Right ventricle myocardium inferior (tissue), 1 donor: Measurements from ENCODE around the gene ASIC1. TPM values are rescaled to one million over a fixed set of nuclear protein-coding genes. Genes with fewer than 3 reads are reported as not detected.

Experiments used
- ATAC-seq: fragments of 200-7000 bp; cut with Tn5 transposase; one replicate; pipeline ENCODE4 v1.9.1; 2020; ENCODE audit warnings: mild to moderate bottlenecking, moderate library complexity
- DNase-seq: peaks from one replicate; pipeline ENCODE4 v3.0.0; 2021; ENCODE audit errors: missing footprints
- intact Hi-C: fragments of 100-400 bp; cut with DNase I; formaldehyde crosslinking; loops from one replicate; pipeline ENCODE4 v1.11.0; 2022
- total RNA-seq: library from RNA; stranded (reverse); fragmentation: NEBNext Ultra II Directional; extraction: Animal tissue kit (Norgen Biotek cat#: 25700); gene quantifications from one replicate; pipeline ENCODE4 v1.2.1, GENCODE V29; 2021
- donor health status: DM: no; HTN: yes; CAD: no; lungs with severe emphysema.

The ASIC1 gene
- total RNA-seq, 1 donor from 2014 or later: 2.2 TPM

DNA sequence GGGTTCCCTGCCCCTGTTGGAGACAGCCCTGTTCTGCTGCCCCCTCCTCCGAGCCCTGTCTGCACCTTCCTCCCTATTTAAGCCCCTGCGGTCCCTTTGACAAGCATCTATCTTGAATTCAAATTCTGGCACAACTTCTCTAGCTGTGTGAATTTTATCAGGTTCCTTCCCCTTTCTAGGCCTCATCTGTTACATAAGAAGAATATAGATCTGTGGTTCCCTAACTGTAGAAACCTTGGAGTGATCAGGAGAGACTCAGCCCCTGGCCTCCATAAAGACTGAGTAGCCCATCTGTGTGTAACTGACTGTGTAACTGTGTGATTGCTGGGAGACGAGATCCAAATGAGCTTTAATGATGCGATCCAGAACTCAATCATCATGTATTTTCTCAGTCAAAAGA, 19.1 kb upstream of the ASIC1 start:
- ATAC-seq: no peak
- intact Hi-C loops: no loop called here

DNA sequence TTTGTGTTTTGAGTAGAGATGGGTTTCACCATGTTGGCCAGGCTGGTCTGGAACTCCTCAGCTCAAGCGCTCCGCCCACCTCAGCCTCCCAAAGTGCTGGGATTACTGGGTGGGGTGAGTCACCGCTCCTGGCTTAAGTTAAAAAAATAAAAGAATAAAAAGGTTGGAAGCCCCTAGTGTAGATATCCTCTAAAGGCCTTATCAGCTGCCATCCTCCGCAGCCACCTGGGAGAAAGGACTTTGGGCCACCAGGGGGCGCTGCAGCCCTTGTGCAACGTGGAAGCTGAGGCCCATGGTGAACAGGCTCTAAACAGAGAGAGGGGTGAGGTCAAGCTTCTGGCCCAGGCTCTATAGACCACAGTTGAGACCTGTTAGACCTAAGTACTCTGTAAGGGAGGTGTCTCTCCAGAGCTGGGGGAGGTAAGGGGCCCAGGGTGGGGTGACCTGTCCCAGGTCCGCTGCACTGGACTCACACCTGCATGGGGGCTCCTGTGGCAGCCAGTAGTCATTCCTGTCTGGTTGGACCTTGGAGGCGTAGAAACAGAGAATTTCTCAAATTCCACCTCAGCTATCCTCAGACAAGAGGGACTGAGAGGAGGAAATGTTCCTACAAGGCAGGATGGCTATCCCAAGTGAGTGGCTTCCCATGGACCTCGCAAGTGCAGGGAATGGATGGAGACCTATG, 18.1 kb upstream of the ASIC1 start:
- ATAC-seq (peak; percentile 79), DNase-seq (peak; percentile 94)
- intact Hi-C loops: loop anchor here (1.0 kb wide), 1 partner anchor 31 kb away; no protein-coding TSS in a partner anchor

More for the DNA sequence above, 19.1 kb upstream of the ASIC1 start:
- no peak for DNase-seq

DNA sequence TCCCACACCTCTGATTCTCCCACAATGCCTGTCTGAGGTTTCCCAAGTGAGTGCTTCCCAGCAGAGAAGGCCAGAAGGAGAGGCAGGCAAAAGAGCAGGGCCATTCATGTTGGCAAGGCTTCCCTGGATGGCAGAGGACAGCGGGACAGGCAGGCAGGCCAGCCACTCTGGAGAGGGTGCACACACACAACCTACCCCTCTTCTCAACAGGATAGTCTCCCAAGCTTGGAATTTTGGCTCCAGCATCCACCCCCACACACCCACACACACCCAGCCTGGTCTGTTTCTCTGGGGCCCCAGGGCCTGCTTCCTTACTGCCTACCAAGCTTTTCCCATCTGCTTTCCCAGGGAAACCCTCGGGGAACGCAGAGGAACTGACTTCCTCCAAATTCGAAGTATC, 16.7 kb upstream of the ASIC1 start:
- DNase-seq (no peak), ATAC-seq (no peak)
- intact Hi-C loops: no loop called here

DNA sequence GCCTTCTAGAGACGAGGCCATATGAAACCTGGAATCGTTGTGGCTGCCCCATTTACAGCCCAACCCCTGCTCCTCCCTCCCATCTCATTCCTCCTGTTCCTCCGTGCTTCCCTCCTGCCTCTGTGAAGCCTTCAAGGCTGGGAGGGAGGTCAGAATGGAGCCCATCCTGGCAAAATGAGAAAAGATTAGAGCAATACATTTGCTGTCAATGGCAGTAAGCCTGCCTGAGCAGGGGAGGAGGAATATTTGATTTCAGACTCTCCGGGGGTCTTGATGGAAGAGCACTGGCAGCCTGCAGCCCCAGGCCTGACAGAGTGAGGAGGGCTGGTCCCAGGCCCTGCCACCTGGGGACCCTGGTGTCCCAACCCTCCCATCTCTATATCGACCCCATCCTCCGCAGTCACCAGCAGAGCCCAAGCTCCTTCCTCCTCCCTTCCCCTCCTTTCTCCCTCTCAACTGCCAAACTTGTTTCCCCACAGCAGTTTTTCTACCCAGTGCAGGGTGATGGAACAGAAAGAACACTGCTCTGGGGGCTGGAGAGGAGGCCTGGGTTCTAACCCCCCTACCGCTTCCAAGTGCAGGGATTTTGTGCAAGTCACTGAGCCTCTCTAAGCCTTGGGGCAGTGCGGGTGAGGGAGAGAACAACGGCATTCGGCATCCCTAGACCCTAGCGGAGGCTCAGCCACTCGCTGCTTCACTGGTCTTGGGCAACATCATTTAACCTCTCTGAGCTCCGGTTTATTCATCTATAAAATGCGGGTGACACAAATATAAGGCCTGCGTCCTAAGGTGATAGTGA, 16.1 kb upstream of the ASIC1 start:
- no peak for ATAC-seq
- DNase-seq: no peak
- intact Hi-C loops: no loop called here

DNA sequence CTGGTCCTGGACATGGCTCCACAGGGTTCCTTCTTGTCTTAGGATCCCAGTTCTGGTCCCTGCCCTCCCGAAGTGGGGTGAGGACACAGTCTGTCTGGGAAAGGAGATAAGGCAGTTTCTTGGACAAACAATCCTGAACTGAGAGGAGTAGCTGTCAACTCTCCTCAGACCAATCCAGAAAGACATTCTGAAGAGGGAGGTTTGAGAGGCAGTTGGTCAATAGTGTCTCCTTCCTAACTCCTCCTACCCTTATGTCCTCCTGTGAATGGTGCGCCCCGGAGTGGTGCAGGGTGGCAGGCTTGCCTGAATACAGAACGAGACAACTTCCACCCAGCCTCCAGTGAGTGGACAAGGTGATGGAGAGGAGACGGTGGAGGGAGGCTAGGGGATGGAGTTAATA, 15.4 kb upstream of the ASIC1 start:
- no peak for ATAC-seq
- intact Hi-C loops: no loop called here
- no peak for DNase-seq

DNA sequence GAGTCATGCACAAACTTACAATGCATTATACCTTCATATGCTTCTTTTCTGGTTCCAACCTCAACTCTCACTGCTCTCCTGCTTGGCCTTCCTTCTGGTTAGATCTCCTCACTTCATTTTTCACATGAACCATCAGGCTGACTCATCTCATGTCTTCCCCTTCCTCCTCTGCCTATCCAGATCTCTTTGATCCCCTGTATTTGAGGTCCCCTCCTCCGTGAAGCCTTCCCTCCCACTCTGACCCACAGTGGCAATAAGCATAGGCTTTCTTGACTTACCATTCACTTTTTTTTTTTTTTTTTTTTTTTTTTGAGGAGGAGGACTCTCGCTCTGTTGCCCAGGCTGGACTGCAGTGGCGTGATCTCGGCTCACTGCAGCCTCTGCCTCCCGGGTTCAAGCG, 14.7 kb upstream of the ASIC1 start:
- intact Hi-C loops: no loop called here
- no peak for ATAC-seq
- DNase-seq: no peak

DNA sequence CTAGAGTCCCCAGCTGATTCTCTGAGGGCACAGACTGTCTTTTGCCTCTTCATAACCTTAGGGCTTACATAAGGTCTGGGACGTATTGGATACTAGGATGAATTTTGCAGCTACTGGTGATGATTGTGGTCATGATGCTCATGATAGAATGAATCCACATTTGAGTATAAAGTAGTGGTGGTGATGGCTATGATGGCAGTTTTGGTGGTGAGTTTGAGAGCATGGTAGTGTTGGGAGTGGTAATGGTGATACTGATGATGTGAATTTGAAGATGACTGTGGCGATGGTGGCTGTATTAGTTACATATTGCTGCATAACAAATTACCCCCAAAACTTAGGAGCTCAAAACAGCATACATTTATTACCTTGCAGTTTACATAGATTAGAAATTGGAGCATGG, 14.1 kb upstream of the ASIC1 start:
- no peak for ATAC-seq
- no peak for DNase-seq
- intact Hi-C loops: no loop called here

DNA sequence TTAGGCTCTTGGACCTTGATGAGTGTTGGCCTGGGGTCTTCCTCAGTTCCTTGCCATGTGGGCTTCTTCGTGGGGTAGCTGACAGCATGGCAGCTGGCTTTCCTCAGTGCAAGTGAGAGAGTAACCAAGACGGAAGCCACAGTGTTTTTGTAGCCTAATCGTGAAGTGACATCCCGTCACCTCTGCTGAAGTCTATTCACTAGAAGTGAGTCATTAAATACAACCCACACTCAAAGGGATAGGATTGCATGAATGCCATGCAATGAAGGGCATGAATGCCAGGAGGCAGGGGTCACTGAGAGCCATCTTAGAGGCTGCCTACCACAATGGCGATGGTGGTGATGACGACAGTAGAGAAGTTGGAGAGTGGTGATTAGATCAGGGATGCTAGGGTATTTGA, 13.5 kb upstream of the ASIC1 start:
- no peak for ATAC-seq
- DNase-seq: no peak
- intact Hi-C loops: no loop called here

DNA sequence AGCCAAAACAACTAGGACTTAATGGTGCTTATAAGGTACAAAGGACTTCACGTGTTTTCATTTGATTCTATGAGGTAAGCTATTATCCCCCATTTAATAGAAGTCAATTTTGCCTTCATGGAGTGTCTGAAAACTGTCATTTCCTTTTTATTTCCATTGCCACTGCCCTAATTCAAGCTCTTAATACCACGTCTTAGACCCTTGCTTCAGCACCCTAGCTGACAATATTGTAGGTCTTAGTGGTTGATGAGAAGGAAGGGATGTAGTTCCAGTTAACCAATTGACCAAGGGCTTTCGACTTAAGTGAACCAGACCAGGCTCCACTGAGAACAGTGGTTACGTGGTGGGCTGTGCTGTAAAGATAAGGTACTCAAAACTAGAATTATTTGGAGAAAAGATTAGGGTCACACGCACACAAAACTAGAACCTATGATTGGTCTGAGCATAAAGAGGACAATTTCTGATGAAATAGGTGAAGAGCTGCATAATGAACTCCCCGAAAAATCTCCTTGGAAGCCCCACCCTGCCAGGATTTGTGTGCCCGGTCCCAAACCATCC, 9.6 kb upstream of the ASIC1 start:
- DNase-seq (no peak), ATAC-seq (no peak)
- intact Hi-C loops: no loop called here

DNA sequence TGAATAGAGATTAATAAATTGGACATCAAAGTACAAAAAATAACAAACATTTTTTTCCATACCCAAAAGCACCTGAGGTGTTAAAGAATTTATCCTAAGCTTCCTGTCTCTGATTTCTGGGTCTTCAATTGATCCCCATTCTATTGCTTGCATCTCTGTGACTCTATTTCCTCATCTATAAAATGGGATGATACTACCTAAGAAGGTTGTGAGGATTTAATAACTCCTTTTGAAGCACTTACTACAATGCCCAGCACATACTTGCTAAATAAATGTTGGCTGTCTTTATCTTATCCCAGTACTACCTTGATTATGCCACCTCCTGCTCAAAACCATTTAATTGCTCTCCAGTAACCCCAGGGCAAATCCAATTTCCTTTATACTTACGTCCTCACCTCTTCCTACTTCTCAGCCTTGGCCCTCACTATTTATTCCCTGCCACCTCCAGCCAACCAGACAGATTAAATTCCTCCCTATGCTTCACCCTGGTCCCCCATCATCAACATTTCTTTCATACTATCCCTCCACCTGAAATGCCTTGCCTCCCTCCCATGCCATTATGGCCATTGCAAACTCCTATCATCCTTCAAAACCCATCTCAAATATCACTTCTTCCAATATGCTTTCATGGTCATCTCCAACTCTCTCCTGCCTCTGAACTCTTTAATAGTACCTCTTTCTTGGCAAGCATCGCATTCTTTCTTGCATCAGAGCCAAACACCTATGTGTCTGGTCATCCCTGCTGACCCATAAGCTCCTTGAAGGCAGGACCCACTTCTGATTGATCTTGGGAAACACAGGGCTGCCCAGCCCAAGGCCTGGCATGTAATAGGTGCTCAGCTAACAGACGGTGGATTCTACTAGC, 7.9 kb upstream of the ASIC1 start:
- DNase-seq (no peak), ATAC-seq (no peak)
- intact Hi-C loops: no loop called here

DNA sequence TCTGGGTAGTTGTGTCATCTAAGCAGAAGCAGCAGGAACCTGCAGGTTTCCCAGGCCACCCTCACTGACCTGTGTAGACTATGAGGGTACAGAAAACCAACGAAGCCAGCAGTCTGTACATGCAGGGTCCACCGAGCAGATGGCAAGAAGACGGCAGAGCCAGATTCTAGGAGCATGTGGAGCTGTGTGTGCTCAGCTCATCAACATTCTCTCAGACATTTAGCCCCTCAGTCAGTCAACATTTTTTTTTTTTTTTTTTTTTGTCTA, 7.3 kb upstream of the ASIC1 start:
- ATAC-seq (no peak), DNase-seq (no peak)
- intact Hi-C loops: no loop called here

DNA sequence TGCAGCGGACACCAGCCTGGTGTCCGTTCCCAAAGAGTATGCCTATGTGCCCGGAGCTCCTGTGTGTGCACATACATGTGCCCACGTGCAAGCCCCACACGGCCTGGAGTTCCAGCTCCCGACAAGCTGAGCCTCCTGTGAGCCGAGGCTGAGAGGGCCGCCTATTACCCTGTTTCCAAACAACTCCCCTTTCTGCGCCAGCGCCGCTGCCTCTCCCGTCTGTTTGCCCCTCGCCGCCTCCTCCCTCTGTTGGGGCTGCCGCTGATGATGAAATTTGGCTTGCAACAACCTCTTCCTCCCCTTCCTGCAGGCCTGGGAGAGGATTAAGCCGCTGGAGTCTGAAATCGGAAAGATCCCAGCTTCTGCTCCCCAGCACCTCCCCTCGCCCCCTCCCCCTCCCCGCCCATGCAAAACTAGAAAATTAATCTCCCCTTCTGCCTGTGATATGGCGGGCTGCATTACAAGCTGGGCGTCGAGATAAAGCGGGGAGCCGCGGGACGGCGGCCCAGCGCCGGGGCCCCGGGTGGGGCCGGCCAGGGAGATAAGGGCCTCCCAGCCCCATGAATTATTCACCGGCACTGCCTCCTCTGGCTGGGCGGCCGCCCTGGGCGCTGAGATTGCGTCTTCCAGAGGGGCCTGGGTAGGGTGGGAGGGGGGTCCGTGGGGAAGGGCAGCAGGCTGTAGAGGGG, 6.8 kb upstream of the ASIC1 start:
- DNase-seq: peak; percentile 87
- intact Hi-C loops: no loop called here
- peak; percentile 92 for ATAC-seq

DNA sequence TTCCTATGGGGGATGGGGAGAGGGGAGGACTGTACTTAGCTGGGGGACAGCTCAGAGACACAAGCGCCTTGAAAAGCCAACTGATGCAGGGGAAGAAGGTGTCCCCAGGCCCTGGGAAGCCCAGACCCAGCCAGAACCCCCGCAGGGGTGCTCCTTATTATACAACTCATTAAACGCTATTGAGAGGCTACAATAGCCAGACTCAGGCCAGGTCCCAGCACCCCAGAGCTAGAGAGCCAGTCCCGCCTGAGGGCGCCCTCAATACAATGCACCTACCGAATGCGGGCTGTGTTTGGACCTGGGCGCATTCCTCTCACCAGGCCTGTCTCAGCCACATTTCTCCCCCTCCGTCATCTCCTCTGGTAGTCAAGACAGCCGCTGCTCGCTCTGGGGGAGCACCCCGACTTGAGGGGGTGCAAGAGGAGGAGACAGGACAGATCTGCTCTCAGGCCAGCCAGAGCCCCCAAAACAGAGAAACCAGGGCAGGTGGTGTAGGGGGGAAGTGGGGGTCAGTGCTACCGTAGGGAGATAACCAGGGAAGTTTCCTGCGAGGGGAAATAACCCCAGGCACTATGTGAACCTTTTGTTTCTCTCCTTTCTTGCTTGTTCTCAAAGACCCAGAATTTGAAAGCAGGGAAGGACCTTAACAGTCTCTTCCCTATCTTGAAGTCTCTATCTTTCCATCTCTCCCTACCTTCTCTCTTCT, 6.1 kb upstream of the ASIC1 start:
- ATAC-seq (peak; percentile 13), DNase-seq (no peak)
- intact Hi-C loops: no loop called here

DNA sequence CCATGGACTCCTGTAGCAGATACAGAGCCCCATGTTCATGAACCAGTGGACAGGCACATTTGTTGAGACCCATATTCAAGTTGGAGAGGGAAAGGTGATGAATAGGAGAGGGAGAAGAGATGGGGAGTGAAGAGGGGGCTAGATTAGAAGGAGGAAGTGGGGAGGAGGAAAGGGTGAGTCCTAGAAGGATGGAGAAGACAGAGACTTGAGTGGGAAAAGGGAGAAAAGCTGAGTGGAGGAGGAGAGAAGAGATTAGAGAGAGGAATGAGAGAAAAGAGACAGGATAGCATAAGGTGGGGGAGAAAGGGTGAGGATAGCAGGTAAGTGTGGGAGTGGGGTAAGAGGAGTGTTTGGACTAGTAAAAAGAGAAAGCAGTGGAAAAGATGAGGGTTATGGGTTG, 4.9 kb upstream of the ASIC1 start:
- DNase-seq: no peak
- intact Hi-C loops: no loop called here
- no peak for ATAC-seq

DNA sequence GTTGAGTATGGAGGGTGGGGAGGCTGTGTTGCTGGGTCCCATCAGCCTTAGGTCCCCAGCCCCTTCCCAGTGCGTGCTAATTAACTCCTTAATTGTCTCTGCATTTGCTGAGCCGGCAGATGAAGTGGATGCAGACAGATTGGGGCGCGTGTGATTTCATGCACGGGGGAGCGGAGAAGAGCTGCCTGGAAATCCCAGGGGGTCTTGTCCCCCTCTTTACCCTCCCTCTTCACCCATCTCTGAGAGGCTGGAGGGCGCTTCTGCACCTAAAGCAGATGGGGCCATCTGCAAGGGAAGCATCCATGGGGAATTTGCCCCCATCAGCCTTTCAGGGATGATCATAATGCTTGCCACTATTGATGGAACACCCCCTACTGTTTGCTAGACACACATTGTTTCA, 4.4 kb upstream of the ASIC1 start:
- DNase-seq (no peak), ATAC-seq (no peak)
- intact Hi-C loops: no loop called here

DNA sequence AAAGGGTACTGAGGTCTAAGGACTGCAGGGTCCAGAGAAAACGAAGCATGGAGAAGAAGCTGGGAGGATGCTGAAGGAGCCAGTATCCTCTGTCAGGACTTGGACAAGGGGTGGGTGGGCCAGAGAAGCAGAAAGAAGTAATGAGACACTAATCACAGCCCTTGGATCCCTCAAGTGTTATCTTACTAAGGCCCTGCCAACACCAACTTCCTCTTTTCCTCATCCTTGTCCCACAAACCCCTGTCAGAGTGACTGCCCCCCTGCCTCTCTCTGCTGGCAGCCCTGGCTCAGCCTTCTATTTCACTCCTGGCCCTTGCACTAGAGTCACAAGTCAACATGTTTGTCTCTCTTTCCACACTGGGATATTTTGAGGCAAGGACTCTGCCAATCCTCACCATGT, 3.8 kb upstream of the ASIC1 start:
- intact Hi-C loops: no loop called here
- DNase-seq (no peak), ATAC-seq (no peak)

DNA sequence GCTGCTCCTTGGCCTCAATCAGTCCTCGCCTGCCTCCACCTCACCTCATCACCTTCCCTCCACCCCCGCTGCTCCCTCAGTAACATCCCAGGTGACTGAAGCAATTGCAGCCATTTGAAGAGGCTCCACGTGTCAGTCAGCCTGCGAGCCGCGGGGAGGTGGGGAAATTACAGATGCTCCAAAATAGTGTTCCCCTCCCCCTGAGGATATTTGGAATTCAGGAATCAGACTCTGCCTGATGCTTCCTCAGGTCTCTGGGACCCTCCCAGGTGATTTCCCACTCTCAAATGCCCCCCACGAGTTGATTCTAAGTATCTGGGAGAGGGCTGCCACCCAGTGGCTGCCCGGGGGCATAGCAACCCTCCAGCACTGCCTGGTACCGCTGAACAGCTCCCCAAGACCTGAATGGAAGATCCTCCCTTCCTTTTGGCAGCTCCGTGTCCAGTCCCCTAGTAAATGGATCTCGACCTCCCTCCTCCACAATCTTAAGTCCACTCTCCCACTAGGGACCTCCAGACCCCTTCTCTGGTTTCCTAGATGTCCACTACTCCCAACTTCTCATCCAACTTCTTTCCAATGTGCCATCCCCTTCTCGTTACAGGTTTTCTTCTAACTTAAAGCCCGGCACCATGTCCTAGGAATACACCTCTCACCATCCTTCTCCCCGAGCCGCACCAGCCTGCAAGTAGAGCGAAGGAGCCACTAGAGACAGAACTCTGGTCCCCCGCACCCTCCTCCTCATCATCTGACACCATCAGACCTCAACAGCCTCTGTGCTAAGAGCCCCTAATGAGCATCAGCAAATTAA, 1.4 kb upstream of the ASIC1 start:
- ATAC-seq (peak; percentile 45), DNase-seq (no peak)
- intact Hi-C loops: loop anchor here (1.0 to 2.0 kb wide), 3 partner anchors 81 to 189 kb away; no protein-coding TSS in a partner anchor

DNA sequence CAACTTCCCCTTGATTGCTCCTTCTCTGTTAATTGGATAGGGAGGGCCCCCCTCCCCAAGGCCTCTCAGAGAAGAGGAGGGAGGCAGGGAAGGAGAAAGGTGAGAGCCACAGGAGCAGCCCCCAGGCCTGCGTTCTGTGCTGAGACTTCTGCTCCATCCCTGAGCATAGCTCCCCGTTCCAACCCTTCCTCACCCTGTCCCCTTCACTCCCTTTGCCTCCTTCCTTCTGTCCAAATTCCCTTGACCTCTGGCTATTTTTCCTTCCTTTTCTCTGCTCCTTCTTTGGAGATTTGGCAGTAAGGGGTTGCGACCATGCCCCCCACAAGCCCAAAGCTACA, 788 bp upstream of the ASIC1 start:
- intact Hi-C loops: loop anchor here (1.0 to 2.0 kb wide), 3 partner anchors 82 to 190 kb away; no protein-coding TSS in a partner anchor
- no peak for ATAC-seq
- DNase-seq: no peak
